Measurements from ENCODE around the gene SDR9C7.
"Not testable (repeated sequence)": the region's sequence is repeated elsewhere in the genome, so short reads cannot be mapped to it uniquely, and the experiment has no call there.

Gene SDR9C7

GRCh38 chr12:56933826-56934625 is at the start of gene SDR9C7:
TSS of gene SDR9C7 (minus strand) at chr12:56934408. CDS start at chr12:56934261, 147 bp downstream.
- no peak for DNase-seq

- DNase-seq, result no peak
Observed at GRCh38 chr12:56983386-56983785, 49.2 kb upstream of the SDR9C7 start.

- DNase-seq, result not testable (repeated sequence)
Observed at GRCh38 chr12:56982578-56983236, 48.5 kb upstream of the SDR9C7 start.

GRCh38 chr12:56980941-56981530 is 46.8 kb upstream of the SDR9C7 start:
- DNase-seq, result no peak

- no peak for DNase-seq
Observed at GRCh38 chr12:56980268-56980667, 46.1 kb upstream of the SDR9C7 start.

- DNase-seq, result no peak
Observed at GRCh38 chr12:56979628-56980027, 45.4 kb upstream of the SDR9C7 start.

GRCh38 chr12:56978397-56979138 is 44.4 kb upstream of the SDR9C7 start:
- no peak for DNase-seq

GRCh38 chr12:56977361-56977760 is 43.2 kb upstream of the SDR9C7 start:
- not testable (repeated sequence) for DNase-seq

GRCh38 chr12:56974224-56974623 is 40.0 kb upstream of the SDR9C7 start:
- DNase-seq, result not testable (repeated sequence)

GRCh38 chr12:56968910-56969309 is 34.7 kb upstream of the SDR9C7 start:
- not testable (repeated sequence) for DNase-seq

- DNase-seq, result not testable (repeated sequence)
Observed at GRCh38 chr12:56965997-56966642, 31.9 kb upstream of the SDR9C7 start.

- not testable (repeated sequence) for DNase-seq
Observed at GRCh38 chr12:56965124-56965523, 30.9 kb upstream of the SDR9C7 start.

GRCh38 chr12:56963557-56963956 is 29.3 kb upstream of the SDR9C7 start:
- not testable (repeated sequence) for DNase-seq

GRCh38 chr12:56962247-56962646 is 28.0 kb upstream of the SDR9C7 start:
- DNase-seq, result not testable (repeated sequence)

- DNase-seq, result no peak
Observed at GRCh38 chr12:56958422-56958821, 24.2 kb upstream of the SDR9C7 start.

- DNase-seq, result no peak
Observed at GRCh38 chr12:56957229-56958052, 23.2 kb upstream of the SDR9C7 start, which contains the start of gene RDH16. TSS of gene RDH16 (minus strand) at chr12:56957608. CDS start at chr12:56957462, 146 bp downstream.

GRCh38 chr12:56955631-56956256 is 21.5 kb upstream of the SDR9C7 start:
- no peak for DNase-seq

- DNase-seq, result no peak
Observed at GRCh38 chr12:56954958-56955355, 20.7 kb upstream of the SDR9C7 start.

GRCh38 chr12:56954057-56954957 is 20.1 kb upstream of the SDR9C7 start:
- no peak for DNase-seq

GRCh38 chr12:56953314-56953713 is 19.1 kb upstream of the SDR9C7 start:
- no peak for DNase-seq
